HL-60/S4 treated with phorbol 12-myristate 13-acetate at 8.2 ng/mL for 4 days and 3 days (cell line): ENCODE measurements around the gene TMEM132A.

Experiments used
- in situ Hi-C: fragments of 300-500 bp; cut with MboI; formaldehyde crosslinking; loops from 2 replicates; pipeline ENCODE4 v1.15.0; 2022; ENCODE audit warnings: low sequenced_read_pairs

Gene TMEM132A

DNA sequence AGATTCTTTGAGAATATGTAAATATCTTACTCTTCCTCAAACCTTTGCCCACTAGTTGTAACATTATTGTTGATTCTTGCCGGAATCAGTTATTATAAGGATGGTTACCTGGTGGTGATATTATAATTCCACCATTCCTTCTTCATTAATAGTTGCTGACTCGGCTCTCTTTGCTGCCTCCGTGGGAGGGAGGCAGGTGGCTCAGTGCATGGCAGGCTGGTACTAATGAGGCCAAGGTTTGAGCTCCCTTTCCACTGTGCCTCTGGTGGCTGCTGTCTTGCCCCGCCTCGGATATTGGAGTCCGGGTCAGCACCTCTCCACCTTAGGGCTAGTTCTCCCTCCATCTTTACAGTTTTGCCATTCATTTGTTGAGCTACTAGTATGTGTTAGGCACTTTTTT, 59.9 kb downstream of the TMEM132A start:
- in situ Hi-C loops, result no loop called here

DNA sequence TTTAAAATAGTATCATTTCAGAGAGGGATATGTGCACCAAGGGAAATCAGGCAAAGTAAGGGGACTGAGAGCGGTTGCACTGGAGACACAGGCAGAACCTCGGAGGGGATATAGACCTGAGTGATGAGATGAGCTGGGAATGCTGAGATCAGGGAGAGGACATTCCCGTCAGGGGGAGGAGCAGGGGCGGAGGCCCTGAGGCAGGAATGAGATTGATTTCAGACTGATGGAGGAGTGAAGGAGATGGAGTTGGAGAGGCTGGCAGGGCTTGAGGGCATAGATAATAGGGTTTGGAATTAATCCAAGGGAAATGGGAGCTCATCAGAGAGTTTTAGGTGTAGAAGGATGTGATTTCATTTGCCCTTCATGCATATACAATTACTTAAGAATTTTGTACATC, 60.4 kb downstream of the TMEM132A start:
- in situ Hi-C loops, result no loop called here

DNA sequence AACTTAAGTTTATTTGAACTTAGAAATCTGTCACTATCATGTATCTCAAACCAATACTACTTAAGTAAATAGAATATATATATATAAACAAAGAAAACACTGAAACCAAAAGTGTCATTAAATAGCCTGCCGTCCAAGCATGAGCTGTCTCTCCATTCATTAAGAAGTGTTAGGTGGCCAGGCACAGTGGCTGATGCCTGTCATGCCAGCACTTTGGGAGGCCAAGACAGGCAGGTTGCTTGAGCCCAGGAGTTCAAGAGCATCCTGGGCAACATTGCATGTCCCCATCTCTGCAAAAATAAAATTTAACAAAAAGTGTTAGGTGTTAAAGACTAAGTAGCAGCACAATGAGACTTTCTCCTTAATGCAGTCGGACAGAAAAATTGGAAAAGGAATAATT, 61.2 kb downstream of the TMEM132A start:
- in situ Hi-C loops, result no loop called here

DNA sequence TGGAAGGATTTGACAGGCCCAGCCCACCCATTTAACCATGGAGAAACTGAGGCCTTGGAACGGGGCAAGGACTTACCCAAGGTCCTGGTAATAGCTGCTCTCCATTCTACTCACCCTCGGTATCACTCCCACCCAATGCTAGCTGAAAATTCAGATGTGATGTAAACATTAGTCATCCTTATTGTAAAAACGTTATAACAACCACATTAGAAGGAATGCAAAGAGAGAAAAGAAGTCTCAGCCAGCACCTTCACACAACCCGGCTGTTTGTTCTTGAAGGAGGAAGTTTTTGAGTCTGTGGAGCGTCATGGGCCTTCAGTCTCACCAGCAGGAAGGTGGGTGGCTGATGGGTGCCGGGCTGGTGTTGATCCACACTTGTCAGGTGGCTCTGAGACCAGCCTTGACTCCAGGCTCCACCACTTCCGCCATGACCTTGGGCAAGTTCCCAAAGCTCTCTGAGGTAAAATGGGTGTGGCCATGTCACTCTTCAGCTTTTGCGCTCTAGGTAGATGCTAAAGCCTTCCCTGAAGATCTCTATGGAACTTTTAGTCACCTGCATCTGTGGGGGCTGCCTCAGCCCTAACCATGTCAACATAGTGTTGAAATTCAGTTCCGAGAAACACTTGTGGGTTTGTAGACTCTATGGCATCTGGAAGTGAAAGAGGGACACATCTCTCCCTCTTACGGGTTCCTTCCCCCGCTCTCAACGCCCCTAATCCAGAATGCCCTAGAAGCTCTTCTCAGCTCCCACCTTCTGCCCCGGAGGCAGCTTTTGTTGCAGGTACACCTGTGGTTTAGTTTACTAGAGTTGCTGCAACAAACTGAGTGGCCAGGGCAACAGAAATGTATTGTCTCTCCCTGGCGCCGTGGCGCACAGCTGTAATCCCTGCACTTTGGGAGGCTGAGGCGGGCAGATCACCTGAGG, 62.0 kb downstream of the TMEM132A start:
- in situ Hi-C loops, result no loop called here
